ENCODE measurements around the gene LIMS2. TPM values are rescaled to one million over a fixed set of nuclear protein-coding genes. Genes with fewer than 3 reads are reported as not detected.

LIMS2 gene
- total and polyA plus RNA-seq, 9 donors = 7.7 to 51.9 (median 35.0) TPM

DNA sequence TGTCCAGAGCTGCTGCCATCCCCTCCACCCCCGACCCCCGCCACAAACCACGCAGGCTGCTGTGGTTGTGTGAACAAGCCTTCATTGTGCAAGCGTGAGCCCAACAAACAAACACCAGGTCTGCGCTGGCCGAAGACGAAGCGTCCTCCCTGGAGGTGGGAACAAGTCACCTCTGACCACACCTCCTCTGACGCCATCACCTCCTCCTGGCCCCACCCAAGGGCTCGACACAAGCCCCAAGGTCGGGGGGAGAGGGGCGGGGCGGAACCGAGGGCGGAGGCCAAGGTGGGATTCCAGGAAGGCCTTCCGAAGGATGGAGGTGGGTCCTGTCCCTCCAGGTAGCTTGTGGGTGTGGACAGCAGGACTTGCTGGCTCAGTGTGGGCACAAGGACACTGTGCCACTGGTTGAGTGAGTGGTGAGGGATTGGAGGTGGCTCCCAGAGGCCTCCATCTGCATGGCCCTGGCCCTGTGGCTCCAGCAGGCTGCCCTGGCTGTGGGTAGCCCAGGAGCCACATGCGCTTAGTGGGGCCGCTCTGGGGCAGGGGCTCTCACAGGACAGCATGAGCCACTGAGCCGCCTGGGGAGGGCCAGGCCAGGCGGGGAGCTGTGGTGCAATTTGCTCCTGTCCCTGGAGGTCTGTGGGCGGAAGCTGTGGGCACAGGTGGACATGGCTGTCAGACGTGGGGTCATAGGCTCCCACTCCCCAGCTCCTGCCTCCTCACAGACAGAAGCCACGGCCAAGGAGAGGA is 36.8 kb downstream of the LIMS2 start:
- 79% methylated on average over 8 of the region's 23 CpGs for WGBS (ENCODE audit: insufficient coverage)
- no peaks in the 10 kb centered on the region for H3K27me3 ChIP-seq (ENCODE audit: control insufficient read depth, insufficient read depth, low read length)
- peaks cover 5% of the 10 kb centered on the region for H3K36me3 ChIP-seq (ENCODE audit: control insufficient read depth, insufficient read depth, low read length)
- peak overlapping the region; percentile 29 for H3K27ac ChIP-seq (ENCODE audit: low read length)
- no peaks in the 10 kb centered on the region for H3K9me3 ChIP-seq (replicated peaks; ENCODE audit: control insufficient read depth, low read depth, low read length)
- no peak overlapping the region for H3K4me3 ChIP-seq (ENCODE audit: low read length)
- DNase-seq = no peak
- peaks cover 70% of the 10 kb centered on the region for H3K4me1 ChIP-seq (ENCODE audit: control insufficient read depth, insufficient read depth, low read length)

DNA sequence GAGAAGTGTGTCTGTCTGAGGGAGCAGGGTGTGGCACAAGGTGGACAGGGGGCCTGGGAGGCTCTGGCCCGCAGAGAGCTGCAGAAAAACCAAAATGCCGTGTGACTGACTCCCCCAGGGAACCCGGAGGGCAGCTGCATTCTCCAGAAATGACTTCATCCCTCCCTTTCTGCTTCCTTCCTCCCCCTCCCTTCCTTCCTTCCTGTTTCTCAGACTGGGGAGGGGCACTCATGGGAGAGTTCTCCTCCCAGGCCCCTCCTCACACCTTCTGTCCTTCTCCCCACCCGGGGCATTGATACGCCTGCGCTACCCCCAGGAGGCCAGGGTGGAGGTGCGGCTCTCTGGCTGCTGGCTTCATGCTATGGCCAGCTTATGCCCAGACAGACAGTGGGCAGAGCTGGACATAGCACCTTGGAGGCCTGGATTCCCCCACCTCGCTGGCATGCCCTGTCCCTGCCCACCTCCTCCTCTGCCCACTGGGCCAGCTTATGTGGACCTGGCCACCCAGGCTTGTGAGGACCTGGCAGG is 37.5 kb downstream of the LIMS2 start:
- Histone ChIP-seq H3K27ac (ENCODE audit: low read length) (peak overlapping the region; percentile 55), H3K4me1 (ENCODE audit: control insufficient read depth, insufficient read depth, low read length) (peaks cover 73% of the 10 kb centered on the region), H3K9me3 (replicated peaks; ENCODE audit: control insufficient read depth, low read depth, low read length) (no peaks in the 10 kb centered on the region), H3K4me3 (ENCODE audit: low read length) (no peak overlapping the region), H3K36me3 (ENCODE audit: control insufficient read depth, insufficient read depth, low read length) (peaks cover 5% of the 10 kb centered on the region), H3K27me3 (ENCODE audit: control insufficient read depth, insufficient read depth, low read length) (no peaks in the 10 kb centered on the region)
- peak; percentile 81 for DNase-seq
- 51% methylated on average over 4 of the region's 8 CpGs for WGBS (ENCODE audit: insufficient coverage)

DNA sequence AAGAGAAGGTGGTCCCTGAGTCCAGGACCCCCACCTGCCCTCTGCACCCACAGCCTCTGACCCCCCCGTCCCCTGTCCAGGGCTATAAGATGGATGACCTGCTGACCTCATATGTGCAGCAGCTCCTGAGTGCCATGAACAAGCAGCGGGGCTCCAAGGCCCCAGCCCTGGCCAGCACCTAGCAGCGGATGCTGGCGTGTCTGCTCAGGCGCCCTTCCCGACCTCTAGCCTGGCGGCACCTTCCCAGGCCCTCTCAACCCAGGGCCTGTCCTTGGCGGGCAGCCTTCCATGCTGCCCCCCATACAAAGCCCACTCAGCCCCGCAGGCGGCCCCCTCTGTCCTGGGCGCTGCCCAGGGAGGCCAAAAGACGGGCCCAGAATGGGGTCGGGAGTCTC is 38.1 kb downstream of the LIMS2 start:
- DNase-seq = no peak
- H3K27ac ChIP-seq (ENCODE audit: low read length) = peak overlapping the region; percentile 29
- peaks cover 73% of the 10 kb centered on the region for H3K4me1 ChIP-seq (ENCODE audit: control insufficient read depth, insufficient read depth, low read length)
- H3K9me3 ChIP-seq (replicated peaks; ENCODE audit: control insufficient read depth, low read depth, low read length) = no peaks in the 10 kb centered on the region
- H3K4me3 ChIP-seq (ENCODE audit: low read length) = no peak overlapping the region
- 65% methylated on average over 8 of the region's 13 CpGs for WGBS (ENCODE audit: insufficient coverage)
- H3K27me3 ChIP-seq (ENCODE audit: control insufficient read depth, insufficient read depth, low read length) = peaks cover under 1% of the 10 kb centered on the region
- peaks cover 5% of the 10 kb centered on the region for H3K36me3 ChIP-seq (ENCODE audit: control insufficient read depth, insufficient read depth, low read length)

GRCh38 chr2:127636248-127637235 is 38.8 kb downstream of the LIMS2 start:
- H3K9me3 ChIP-seq (replicated peaks; ENCODE audit: control insufficient read depth, low read depth, low read length) = no peaks in the 10 kb centered on the region
- peaks cover 5% of the 10 kb centered on the region for H3K36me3 ChIP-seq (ENCODE audit: control insufficient read depth, insufficient read depth, low read length)
- H3K4me3 ChIP-seq (ENCODE audit: low read length) = no peak overlapping the region
- WGBS (ENCODE audit: insufficient coverage) = 95% methylated on average over 22 of the region's 33 CpGs
- peaks cover 2% of the 10 kb centered on the region for H3K27me3 ChIP-seq (ENCODE audit: control insufficient read depth, insufficient read depth, low read length)
- no peak for DNase-seq
- peaks cover 74% of the 10 kb centered on the region for H3K4me1 ChIP-seq (ENCODE audit: control insufficient read depth, insufficient read depth, low read length)
- no peak overlapping the region for H3K27ac ChIP-seq (ENCODE audit: low read length)

DNA sequence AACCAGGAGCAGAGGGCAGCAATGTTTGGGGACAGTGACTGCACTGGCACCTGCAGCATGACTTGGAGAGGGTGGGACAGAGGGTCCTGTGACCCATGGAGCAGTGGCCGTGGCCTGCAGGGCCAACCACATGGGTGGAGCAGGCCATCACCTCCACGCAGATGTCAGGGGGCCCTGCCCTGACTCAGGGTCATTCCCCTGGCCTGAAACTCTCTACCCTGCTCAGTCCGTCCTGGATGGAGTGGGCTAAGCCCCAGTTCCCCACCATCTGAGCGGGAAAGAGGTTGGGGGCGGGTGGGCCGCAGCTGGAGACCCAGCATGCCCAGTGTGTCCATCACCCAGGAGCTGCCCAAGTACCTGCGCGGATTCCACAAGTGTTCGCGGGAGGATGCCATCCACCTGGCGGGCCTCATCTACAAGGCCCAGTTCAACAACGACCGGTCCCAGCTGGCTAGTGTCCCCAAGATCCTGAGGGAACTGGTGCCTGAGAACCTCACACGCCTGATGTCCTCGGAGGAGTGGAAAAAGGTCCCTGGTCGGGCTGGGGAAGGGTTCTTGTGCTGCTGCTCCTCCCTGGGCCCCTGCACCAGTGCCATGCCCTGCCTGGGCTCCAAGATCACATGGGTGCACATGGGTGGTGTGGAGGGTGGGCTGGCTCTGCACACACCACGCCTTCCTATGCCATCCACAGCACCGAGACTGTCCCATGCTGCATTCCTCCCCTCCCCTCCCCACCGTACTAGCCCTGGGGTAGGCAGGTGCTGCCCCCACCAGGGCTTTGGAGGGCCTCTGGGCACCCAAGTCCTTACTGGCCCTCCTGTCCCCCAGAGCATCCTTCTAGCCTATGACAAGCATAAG is 39.7 kb downstream of the LIMS2 start:
- Histone ChIP-seq H3K4me1 (ENCODE audit: control insufficient read depth, insufficient read depth, low read length) (peaks cover 65% of the 10 kb centered on the region), H3K27me3 (ENCODE audit: control insufficient read depth, insufficient read depth, low read length) (peaks cover 2% of the 10 kb centered on the region), H3K36me3 (ENCODE audit: control insufficient read depth, insufficient read depth, low read length) (peaks cover 5% of the 10 kb centered on the region), H3K27ac (ENCODE audit: low read length) (no peak overlapping the region), H3K9me3 (replicated peaks; ENCODE audit: control insufficient read depth, low read depth, low read length) (no peaks in the 10 kb centered on the region), H3K4me3 (ENCODE audit: low read length) (no peak overlapping the region)
- 92% methylated on average over 11 of the region's 19 CpGs for WGBS (ENCODE audit: insufficient coverage)
- no peak for DNase-seq

DNA sequence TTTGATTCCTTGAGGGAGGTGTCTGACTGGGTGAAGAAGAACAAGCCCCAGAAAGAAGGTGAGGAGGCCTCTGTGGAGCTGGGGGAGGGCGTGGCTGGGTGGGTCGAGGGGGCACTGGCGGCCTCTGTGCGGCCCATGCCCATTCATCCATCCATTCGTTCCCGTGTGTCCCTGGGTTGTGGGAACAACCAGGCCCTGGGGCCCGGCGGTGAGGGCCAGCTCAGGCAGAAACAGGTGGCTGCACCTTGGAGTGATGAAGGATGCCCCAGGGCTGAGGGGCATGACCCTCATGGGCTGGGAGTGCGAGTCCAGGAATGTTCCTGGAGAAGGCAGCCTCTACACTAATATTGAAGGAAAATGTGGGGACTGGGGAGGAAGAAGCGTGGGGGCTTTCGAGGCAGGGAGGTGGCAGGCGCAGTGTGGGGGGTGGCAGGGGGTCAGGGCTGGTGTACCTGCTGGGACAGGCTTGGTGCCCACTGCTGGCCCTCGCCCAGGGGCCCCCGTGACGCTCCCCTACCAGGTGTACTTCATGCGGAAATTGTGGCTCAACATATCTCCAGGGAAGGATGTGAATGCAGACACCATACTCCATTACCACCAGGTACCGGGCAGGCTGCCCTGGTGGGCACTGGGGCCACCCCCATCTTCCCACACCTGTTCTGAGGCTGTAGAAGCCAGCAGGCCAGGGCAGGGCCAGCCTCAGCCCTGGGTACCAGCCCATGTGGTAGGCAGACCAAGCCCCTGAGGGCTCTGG is 40.5 kb downstream of the LIMS2 start:
- H3K27me3 ChIP-seq (ENCODE audit: control insufficient read depth, insufficient read depth, low read length) = peaks cover 2% of the 10 kb centered on the region
- H3K4me3 ChIP-seq (ENCODE audit: low read length) = no peak overlapping the region
- no peak for DNase-seq
- 85% methylated on average over 13 of the region's 17 CpGs for WGBS (ENCODE audit: insufficient coverage)
- H3K4me1 ChIP-seq (ENCODE audit: control insufficient read depth, insufficient read depth, low read length) = peaks cover 57% of the 10 kb centered on the region
- no peaks in the 10 kb centered on the region for H3K9me3 ChIP-seq (replicated peaks; ENCODE audit: control insufficient read depth, low read depth, low read length)
- H3K27ac ChIP-seq (ENCODE audit: low read length) = no peak overlapping the region
- peaks cover 5% of the 10 kb centered on the region for H3K36me3 ChIP-seq (ENCODE audit: control insufficient read depth, insufficient read depth, low read length)

- H3K4me1 ChIP-seq (ENCODE audit: control insufficient read depth, insufficient read depth, low read length) = peaks cover 57% of the 10 kb centered on the region
- H3K27ac ChIP-seq (ENCODE audit: low read length) = no peak overlapping the region
- 69% methylated on average over 10 of the region's 16 CpGs for WGBS (ENCODE audit: insufficient coverage)
These were observed 41.2 kb downstream of the LIMS2 start for GRCh38 chr2:127634066-127634617.

DNA sequence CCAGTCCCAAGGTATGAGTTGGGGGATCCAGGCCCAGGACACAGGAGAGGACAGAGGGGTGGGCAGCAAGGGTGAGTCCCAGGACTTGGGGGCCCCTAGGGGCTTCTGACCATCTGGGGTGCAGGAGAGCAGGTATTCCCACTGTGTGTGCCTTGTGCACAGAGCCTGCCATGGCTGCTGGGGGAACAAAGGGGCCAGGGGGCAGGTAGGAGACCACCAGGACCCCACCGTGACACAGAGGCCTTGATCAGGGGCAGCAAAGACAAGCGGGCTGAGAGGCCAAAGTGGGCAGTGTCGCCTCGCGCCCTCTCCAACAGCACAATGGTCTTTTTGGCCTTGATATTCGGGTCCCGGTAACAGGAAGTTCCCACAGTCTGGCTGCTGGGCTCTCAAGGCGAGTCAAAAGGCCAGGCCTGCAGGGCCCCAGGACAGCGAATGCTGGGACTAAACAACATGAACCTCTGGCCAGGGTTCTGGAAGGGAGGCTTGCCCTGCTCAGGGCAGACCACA is 41.7 kb downstream of the LIMS2 start:
- DNase-seq = no peak
- 75% methylated on average over 9 of the region's 9 CpGs for WGBS (ENCODE audit: insufficient coverage)
- Histone ChIP-seq H3K9me3 (replicated peaks; ENCODE audit: control insufficient read depth, low read depth, low read length) (no peaks in the 10 kb centered on the region), H3K36me3 (ENCODE audit: control insufficient read depth, insufficient read depth, low read length) (peaks cover 3% of the 10 kb centered on the region), H3K27me3 (ENCODE audit: control insufficient read depth, insufficient read depth, low read length) (peaks cover 2% of the 10 kb centered on the region), H3K4me1 (ENCODE audit: control insufficient read depth, insufficient read depth, low read length) (peaks cover 57% of the 10 kb centered on the region), H3K27ac (ENCODE audit: low read length) (no peak overlapping the region), H3K4me3 (ENCODE audit: low read length) (no peak overlapping the region)

More at GRCh38 chr2:127634066-127634617, 41.2 kb downstream of the LIMS2 start:
- DNase-seq = peak; percentile 65
- H3K36me3 ChIP-seq (ENCODE audit: control insufficient read depth, insufficient read depth, low read length) = peaks cover 5% of the 10 kb centered on the region
- H3K4me3 ChIP-seq (ENCODE audit: low read length) = no peak overlapping the region
- H3K27me3 ChIP-seq (ENCODE audit: control insufficient read depth, insufficient read depth, low read length) = peaks cover 2% of the 10 kb centered on the region
- no peaks in the 10 kb centered on the region for H3K9me3 ChIP-seq (replicated peaks; ENCODE audit: control insufficient read depth, low read depth, low read length)
